ENCODE measurements around the gene RGS7.

DNA sequence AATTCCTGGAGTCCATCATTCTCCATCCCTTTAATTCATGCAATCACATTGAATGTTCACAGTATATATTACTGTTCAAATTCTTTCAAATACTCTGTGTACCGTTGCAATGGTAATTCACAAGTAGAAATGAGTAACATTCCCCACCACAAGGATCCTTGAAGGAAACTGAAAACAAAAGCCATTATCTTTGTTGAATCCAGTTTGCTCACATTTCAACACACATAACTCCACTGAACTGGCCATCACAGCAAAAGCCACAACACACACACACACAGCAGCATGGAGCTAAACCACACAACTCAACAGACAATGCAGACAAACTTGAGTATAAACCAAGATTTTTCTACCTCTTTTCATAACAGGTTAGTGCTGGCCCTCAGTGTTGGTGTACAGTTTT is 556.7 kb downstream of the RGS7 start:
- TF ChIP-seq, protein P1, sequence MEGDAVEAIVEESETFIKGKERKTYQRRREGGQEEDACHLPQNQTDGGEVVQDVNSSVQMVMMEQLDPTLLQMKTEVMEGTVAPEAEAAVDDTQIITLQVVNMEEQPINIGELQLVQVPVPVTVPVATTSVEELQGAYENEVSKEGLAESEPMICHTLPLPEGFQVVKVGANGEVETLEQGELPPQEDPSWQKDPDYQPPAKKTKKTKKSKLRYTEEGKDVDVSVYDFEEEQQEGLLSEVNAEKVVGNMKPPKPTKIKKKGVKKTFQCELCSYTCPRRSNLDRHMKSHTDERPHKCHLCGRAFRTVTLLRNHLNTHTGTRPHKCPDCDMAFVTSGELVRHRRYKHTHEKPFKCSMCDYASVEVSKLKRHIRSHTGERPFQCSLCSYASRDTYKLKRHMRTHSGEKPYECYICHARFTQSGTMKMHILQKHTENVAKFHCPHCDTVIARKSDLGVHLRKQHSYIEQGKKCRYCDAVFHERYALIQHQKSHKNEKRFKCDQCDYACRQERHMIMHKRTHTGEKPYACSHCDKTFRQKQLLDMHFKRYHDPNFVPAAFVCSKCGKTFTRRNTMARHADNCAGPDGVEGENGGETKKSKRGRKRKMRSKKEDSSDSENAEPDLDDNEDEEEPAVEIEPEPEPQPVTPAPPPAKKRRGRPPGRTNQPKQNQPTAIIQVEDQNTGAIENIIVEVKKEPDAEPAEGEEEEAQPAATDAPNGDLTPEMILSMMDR (IDR thresholded peaks at IDR 0.05) = no peak
- no peak for TF ChIP-seq POLR2A (IDR thresholded peaks at IDR 0.05)

Data from Peyer's patch (tissue), 4 donors.